Activated T-cell treated with anti-CD3 and anti-CD28 coated beads for 4 hours (primary cell): Measurements from ENCODE around the gene GRAMD4.

Experiments used
- DNase-seq: peaks from one replicate; pipeline ENCODE4 v3.0.0-alpha.2; 2020

The GRAMD4 gene, protein sequence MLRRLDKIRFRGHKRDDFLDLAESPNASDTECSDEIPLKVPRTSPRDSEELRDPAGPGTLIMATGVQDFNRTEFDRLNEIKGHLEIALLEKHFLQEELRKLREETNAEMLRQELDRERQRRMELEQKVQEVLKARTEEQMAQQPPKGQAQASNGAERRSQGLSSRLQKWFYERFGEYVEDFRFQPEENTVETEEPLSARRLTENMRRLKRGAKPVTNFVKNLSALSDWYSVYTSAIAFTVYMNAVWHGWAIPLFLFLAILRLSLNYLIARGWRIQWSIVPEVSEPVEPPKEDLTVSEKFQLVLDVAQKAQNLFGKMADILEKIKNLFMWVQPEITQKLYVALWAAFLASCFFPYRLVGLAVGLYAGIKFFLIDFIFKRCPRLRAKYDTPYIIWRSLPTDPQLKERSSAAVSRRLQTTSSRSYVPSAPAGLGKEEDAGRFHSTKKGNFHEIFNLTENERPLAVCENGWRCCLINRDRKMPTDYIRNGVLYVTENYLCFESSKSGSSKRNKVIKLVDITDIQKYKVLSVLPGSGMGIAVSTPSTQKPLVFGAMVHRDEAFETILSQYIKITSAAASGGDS

GRCh38 chr22:46619830-46620501 lies at the start of gene GRAMD4:
Gene GRAMD4, plus strand, starts transcription at chr22:46620386. Its CDS starts 6,414 bp downstream, at chr22:46626800.
- DNase-seq: no peak

- no peak for DNase-seq
These were observed 48.4 kb upstream of the GRAMD4 start for GRCh38 chr22:46571642-46572250.

DNA sequence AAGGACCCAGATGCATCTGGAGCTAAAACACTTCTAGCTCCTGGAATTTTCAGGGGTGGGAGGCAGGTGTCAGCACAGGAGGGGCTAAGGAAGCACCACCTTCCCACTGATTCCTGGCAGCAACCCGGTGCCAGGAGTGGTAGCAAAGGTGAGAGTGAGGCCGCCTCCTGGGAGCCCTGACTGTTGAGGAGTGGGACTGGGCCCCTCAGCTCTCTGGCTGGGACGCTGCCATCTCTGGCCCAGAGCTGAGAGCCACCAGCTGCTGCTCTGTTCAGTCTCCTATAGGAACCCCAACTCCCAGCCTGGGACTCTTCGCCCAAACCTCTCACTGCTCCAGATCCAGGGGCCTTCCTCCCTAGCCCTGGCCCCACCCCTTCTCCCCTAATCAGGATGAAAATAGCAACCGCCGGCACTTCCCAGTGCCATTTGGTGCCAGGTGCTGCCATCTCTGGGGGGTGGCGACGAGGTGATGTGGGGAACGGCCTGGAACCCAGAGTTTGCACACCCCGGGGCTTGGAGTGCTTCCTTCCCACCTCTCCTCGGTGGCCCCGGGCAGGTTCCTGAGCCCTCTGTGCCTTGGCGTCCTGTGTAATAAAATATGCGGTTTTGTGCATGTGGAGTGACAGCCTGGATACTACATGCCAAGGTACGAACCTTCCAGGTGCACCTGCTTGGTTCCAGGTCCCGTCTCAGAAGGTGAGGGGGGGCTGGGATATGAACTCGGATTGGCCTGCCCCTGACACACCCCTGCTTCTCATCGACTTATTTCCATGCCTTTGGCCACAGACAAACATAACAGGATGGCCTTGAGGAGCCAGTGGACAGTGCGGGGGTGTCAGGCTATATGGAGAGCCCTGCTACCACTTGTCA lies 47.0 kb upstream of the GRAMD4 start:
- DNase-seq: no peak

GRCh38 chr22:46573781-46574437 lies 46.3 kb upstream of the GRAMD4 start:
- DNase-seq: no peak

DNA sequence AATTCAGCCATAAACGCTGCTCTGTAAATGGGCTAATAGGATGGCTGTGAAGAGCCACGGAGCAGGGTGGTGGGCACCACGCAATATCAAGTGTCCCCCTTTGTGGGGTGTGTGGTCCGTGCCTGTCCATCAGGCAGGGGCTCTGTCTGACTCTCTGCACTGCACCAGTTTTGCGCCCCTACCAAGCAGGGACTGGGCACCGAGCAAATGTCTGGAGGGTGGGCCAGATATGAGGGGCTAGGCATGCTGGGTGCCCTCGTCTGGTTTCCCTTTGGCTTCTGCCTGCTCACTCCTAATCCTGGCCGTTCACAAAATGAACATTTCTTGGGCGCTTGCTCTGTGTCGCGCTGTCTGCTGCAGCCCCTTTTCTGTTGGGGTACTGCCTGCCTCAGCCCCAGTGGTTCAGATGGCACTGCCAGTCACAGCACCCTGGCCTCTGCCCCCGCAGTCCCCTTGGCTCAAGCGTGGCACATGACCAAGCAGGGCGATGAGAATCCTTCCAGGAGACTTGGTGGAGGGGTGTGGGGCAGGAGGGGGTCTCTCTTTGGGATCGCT lies 45.7 kb upstream of the GRAMD4 start:
- no peak for DNase-seq

DNA sequence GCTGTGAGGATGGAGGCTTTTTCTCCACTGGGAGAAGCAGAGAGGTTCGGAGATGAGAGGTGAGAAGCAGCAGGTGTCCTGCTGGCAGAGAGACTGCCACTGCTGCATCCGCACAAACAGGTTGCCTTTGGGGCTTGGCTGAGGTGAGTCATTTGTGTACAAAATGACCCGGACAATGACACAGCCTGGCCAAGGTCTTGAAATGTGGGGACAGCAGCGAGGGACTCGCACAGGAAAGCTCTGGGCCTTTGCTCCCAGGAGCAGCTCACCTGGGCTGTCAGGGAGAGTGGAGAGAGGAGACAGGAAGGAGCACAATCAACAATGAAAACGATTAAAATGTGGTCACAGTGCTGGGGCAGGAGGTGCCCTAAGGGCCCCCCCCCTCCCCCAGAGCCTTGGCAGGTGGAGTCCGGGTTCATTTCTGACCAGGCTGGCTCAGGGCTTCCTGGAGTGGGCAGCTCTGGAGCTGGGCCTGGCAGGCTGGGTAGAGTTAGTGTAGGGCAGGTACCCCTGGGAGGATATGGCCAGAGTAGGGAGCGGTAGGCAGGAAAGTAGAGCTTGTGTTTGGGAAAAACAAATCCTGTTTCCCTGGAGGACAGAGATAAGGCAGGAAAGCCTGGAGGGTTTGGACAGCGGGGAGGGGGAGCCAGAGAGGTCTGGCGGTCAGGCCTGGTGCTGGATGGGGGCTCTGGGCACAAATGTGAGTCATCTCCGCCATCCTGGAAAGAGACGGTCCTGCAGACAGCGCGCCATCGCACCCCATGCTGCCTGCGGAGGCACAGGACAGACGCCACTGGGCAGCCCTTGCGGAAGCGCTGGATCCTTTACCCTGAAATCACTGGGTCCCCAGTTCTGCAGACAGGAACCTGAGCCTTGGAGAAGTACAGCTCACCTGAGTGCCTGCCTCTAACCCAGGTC lies 44.9 kb upstream of the GRAMD4 start:
- DNase-seq: no peak

GRCh38 chr22:46575911-46576555 lies 44.2 kb upstream of the GRAMD4 start:
- no peak for DNase-seq

- peak; percentile 53 for DNase-seq
These were observed 43.4 kb upstream of the GRAMD4 start for GRCh38 chr22:46576556-46577367.

- no peak for DNase-seq
These were observed 42.6 kb upstream of the GRAMD4 start for GRCh38 chr22:46577368-46578249.

DNA sequence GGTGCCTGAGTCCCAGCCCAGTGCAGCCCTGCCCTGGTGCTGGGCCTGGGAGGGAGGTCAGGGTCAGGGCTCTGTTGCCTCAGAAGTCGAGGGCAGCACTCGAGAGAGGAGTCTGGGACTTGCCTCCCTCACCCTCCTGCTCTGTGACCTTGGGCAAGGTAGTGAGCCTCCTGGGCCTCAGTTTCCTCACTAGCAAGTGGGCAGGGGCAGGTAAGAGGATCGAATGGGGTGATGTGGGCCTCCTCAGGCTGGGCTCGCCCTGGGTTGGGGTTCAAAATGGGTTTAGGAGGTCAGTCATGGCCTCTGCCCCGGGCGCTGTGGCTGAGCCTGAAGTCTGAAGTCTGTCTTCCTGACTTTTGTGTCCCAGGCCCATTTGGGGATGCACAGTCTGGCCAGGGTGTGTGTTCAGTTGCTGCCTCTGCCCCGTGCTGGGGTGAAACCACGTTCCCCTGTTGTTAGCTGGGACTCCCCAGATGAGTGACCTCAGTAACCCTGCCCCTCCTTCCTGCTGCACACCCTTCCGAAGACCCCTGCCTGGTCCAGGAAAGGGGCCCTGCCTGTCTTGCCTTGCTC lies 41.8 kb upstream of the GRAMD4 start:
- no peak for DNase-seq

- DNase-seq: no peak
These were observed 41.2 kb upstream of the GRAMD4 start for GRCh38 chr22:46578824-46579561.

- DNase-seq: no peak
These were observed 40.3 kb upstream of the GRAMD4 start for GRCh38 chr22:46579751-46580449.

GRCh38 chr22:46580940-46581537 lies 39.1 kb upstream of the GRAMD4 start:
- DNase-seq: no peak

DNA sequence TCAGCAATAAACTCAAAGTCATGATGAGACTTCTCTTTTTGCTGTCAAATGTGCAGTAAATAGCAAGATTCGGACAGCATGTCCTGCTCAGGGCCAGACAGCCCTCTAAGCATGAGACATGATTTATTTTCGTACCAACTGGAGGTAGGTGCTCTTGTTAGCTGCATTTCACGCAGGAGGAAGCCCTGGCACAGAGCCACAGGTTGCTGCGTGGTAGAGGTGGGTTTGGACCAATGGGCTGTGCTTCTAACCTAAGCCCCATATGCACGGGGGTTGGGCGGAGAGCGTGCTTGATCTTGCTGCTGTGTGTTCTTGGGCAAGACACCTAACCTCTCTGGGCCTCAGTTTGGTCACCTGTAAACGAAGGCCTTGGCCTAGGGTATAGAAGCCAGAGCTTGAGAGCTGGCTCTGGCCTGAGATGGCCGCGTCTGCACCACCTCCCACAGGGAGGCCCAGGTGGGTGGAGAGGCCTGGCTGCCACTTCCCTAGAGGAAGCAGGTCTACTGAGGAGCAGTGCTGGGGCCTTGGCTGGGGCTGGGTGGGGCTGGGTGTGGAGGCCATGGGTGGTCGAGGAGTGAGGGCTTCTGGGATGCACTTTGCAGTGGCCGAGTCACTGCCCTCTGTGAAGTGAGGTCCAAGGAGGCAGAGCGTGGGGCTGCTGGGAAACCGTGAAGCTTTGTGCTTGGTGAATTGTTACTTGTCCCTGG lies 38.5 kb upstream of the GRAMD4 start:
- no peak for DNase-seq

DNA sequence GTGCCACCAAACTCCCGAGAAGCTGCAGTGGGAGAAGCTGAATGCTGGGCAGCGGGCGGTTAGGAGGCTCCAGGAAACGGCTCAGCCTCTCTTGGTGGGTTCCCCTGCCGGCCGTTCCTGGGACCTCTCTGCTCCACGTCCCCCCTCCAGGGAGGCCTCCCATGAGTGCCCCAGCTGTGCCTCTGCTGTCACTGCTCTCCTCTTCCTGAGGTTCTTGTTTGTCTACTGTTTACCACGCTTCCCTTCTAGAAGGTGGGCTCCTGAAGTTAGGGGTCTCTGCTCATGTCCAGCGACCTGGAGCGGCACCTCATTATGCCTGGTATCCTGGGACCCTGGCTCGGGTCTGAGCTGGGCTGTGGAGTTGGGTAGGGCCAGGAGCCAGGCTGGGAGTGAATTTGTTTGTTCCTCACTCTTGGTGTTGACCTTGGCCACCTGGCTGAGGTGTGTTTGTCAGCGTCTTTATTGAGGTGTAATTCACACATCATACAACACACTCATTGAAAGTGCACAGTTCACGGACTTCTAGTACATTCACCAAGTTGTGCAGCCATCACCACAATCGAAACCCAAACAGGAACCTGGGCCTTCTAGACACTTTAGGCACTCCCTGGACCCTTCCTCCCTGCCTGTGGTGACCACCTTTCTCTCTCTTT lies 37.8 kb upstream of the GRAMD4 start:
- DNase-seq: no peak
